ENCODE data around the gene NPC1. TPM values are rescaled to one million over a fixed set of nuclear protein-coding genes. Genes with fewer than 3 reads are reported as not detected.

The NPC1 gene
- total RNA-seq, 2 experiments from 2014 or later, result 54.5 to 55.3 TPM

DNA sequence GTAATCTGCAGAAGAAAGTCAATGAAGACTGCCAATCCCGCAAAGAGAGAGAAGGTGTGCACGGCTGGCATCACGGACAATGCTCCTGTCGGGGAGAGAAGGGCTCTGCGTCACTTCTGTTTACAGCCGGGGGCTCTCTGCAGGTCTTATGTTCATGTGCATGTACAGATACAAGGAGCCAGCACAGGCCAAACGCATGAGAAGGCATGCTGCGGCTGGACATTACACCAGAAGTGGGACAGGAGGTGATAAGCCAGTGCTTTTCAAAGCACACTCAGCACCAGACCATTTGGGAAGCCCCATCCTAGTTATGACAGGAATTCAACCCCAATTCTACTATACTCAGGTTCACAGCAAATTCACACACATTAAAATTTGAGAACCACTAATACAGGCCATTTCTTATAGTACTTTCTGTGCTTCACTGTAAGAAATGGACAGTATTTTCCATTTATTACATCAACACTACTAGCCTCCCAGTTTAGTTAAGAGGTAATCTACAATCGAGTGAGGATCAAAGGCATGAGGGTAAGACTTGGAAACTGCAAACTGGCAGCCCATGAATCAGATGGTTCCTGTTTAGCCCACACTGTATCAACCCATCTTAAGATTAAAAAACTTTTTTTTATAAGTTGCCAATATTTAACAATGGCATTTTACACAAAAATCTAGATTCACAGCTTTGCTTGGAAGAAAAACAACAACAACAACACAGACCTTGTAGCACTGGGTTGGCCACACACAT is 44.8 kb downstream of the NPC1 start:
- Mint-ChIP-seq H3K27ac (peak overlapping the region; percentile 64), H3K27me3 (no peaks in the 10 kb centered on the region), H3K9me3 (no peaks in the 10 kb centered on the region), H3K36me3 (peaks cover 34% of the 10 kb centered on the region), H3K4me3 (peak overlapping the region; percentile 63), H3K4me1 (peaks cover 38% of the 10 kb centered on the region)
- DNase-seq (no peak), ATAC-seq (ENCODE audit: low read depth) (peak; percentile 24)
- POLR2A ChIA-PET, result interaction anchor here (1.1 to 1.7 kb wide), 3 partner anchors 45 to 53 kb away, joined by 4 to 10 read pairs (median 5); partner anchors contain the start of gene NPC1

DNA sequence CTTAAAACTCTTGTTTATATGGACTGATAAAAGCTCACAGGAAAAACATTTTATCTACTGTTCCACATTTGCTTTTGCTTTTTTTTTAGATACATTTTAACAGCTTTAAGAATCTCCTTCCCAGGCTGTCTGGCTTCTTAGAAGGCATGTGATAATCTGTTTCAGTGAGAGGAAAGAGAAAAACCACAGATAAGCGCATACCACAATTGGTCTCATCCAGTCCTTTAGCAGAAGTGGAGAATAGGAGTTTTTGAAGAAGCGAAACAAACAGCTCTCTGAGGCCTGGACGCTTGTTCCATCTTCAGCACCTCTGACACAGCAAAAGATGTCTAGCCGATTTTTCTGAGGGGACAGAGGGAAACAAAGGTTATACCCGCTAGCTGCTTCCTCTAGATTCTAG is 45.4 kb downstream of the NPC1 start:
- Mint-ChIP-seq H3K27me3 (no peaks in the 10 kb centered on the region), H3K9me3 (no peaks in the 10 kb centered on the region), H3K4me1 (peaks cover 36% of the 10 kb centered on the region), H3K4me3 (peak overlapping the region; percentile 63), H3K36me3 (peaks cover 31% of the 10 kb centered on the region), H3K27ac (peak overlapping the region; percentile 64)
- ATAC-seq (ENCODE audit: low read depth) (peak; percentile 92), DNase-seq (no peak)
- POLR2A ChIA-PET, result interaction anchor here (0.7 to 1.7 kb wide), 4 partner anchors 14 to 53 kb away, joined by 4 to 10 read pairs (median 4); partner anchors contain the start of gene NPC1

DNA sequence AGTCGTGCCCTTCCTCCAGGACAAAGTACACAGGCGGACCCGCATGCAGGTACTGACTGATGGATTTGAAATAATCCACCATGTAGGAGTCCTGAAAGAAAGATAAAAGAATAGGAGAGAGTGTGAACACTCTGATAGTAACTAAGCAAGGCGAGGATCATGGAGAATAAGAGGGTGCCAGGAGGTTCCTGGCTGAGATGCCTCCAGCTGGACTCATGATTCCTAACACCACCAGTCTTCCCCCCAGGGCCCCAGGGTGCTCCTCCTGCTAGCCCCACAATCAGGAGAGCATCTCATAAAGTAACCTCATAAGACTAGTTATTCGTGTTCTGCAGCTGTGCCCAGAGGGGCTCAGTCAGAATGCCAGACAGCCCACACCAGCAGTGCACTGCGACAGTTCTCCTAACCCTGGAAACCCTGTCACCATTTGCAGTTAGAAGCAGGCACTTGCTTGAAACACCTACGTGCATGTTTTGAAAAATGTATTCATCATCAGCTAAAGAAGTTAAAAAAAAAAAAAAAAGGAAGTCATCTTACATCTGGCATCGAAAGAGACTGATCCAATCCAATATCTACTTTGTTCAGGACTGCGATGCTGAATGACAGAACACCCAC is 46.3 kb downstream of the NPC1 start:
- ATAC-seq (ENCODE audit: low read depth) (no peak), DNase-seq (no peak)
- Mint-ChIP-seq H3K27me3 (no peaks in the 10 kb centered on the region), H3K4me3 (peak overlapping the region; percentile 63), H3K4me1 (peaks cover 36% of the 10 kb centered on the region), H3K36me3 (peaks cover 31% of the 10 kb centered on the region), H3K9me3 (no peaks in the 10 kb centered on the region), H3K27ac (peak overlapping the region; percentile 64)
- POLR2A ChIA-PET, result interaction anchor here (0.6 to 1.7 kb wide), 4 partner anchors 13 to 49 kb away, joined by 4 to 10 read pairs (median 4); partner anchors contain the start of gene NPC1

DNA sequence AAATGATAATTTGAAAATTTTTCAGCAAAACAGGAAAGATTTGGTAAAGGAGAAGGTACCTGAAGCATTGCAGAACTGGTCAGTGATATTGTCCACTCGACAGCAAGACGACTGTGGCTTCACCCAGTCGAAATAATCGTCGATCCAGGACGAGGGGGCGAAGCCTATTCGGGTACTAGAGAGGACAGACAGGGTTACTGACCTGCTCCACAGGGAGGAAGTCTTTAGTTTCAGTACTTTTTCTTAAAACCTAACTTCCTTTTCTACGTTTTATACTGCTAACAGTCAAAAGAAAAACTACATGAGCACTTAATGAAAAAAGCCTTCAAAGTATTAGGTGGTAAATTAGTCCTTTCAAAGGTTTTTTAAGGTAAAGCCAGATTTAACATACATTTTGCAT is 47.0 kb downstream of the NPC1 start:
- POLR2A ChIA-PET, result no interaction called here
- Mint-ChIP-seq H3K4me3 (no peak overlapping the region), H3K36me3 (peaks cover 32% of the 10 kb centered on the region), H3K27me3 (no peaks in the 10 kb centered on the region), H3K9me3 (no peaks in the 10 kb centered on the region), H3K4me1 (peaks cover 36% of the 10 kb centered on the region), H3K27ac (peak overlapping the region; percentile 66)
- ATAC-seq (ENCODE audit: low read depth), result no peak
- no peak for DNase-seq

DNA sequence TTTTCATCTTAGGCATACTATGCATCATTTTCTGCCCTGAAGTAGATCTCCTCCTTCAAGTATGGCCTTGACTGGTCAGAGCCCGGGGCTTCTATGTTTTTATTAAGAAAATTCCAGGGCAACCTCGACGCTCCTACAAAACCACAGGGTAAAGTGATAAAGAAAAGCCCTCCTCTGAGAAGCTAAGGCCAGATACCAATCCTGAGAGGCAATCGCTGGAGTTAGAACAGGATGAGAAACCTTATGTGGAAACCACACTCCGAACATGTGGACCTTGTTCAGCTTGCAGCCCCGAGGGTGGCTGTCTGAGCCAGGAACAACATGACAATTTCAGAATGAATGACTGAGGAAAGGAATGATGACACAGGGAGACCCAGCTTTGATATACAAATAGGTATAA is 47.4 kb downstream of the NPC1 start:
- DNase-seq (no peak), ATAC-seq (ENCODE audit: low read depth) (no peak)
- POLR2A ChIA-PET, result no interaction called here
- Mint-ChIP-seq H3K9me3 (no peaks in the 10 kb centered on the region), H3K4me3 (no peak overlapping the region), H3K27me3 (no peaks in the 10 kb centered on the region), H3K27ac (peak overlapping the region; percentile 66), H3K36me3 (peaks cover 29% of the 10 kb centered on the region), H3K4me1 (peaks cover 36% of the 10 kb centered on the region)

DNA sequence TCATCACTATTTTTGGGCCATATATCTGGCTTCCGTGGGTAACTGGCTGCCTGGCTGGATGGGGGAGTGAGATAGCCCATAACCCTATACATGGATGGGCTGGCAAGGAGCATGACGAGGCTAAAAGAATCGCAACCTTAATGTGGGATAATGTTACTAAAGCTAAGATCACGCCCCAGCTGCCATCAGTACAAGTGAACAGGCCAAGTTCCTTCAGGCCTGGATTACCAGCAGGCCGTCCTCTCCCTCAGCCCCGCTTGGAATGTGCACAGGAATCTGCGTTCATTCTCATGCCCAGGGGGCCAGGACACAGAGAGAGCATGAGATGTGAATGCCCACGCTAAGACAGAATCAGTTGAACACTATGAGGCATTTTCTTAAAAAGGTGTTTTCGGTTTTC is 48.3 kb downstream of the NPC1 start:
- Mint-ChIP-seq H3K27me3 (no peaks in the 10 kb centered on the region), H3K27ac (no peak overlapping the region), H3K36me3 (peaks cover 29% of the 10 kb centered on the region), H3K9me3 (no peaks in the 10 kb centered on the region), H3K4me1 (peaks cover 36% of the 10 kb centered on the region), H3K4me3 (no peak overlapping the region)
- ATAC-seq (ENCODE audit: low read depth), result no peak
- DNase-seq, result no peak
- POLR2A ChIA-PET, result no interaction called here

DNA sequence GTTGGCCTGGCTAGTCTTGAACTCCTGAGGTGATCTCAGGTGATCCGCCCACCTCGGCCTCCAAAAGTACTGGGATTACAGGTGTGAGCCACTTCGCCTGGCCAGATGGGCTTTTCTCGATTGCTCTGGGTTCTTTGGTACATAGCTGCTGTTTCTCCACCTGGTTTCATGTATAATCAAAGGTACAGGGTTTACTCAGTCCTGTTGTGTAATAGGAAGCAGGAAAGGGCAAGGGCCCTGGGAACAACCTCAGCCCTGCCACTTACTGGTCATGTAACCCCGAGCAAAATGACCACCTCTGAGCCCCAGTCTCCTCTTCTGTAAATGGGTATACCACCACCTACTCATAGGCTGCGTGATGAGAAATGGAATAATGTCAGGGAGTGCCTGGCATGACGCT is 49.0 kb downstream of the NPC1 start:
- Mint-ChIP-seq H3K27me3 (no peaks in the 10 kb centered on the region), H3K27ac (peak overlapping the region; percentile 52), H3K36me3 (peaks cover 23% of the 10 kb centered on the region), H3K4me3 (no peak overlapping the region), H3K4me1 (peaks cover 32% of the 10 kb centered on the region), H3K9me3 (no peaks in the 10 kb centered on the region)
- DNase-seq (no peak), ATAC-seq (ENCODE audit: low read depth) (no peak)
- POLR2A ChIA-PET, result no interaction called here

DNA sequence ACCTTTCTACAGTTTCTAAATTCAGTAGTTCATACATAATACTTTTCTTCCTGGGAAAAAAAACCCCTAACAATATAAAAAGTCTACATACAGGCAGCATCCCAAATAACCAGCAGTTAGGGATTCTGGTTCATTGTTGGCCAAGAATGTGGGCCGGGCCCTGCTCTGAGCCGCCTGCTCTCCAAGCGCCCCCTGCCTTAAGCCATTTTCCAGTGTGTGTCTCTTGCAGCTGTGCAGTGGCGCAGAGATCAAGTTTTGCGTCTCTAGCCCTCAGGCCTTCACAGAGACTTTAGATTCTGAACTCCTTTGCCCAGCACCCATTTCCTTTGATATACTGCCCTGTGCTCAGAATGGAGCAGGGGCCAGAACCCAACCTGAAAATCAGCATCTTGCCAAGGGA is 50.1 kb downstream of the NPC1 start:
- Mint-ChIP-seq H3K4me3 (no peak overlapping the region), H3K27me3 (no peaks in the 10 kb centered on the region), H3K9me3 (no peaks in the 10 kb centered on the region), H3K36me3 (peaks cover 23% of the 10 kb centered on the region), H3K27ac (no peak overlapping the region), H3K4me1 (peaks cover 24% of the 10 kb centered on the region)
- POLR2A ChIA-PET, result interaction anchor here (0.6 kb wide), 1 partner anchor 28 kb away, joined by 3 read pairs; no protein-coding TSS in a partner anchor
- ATAC-seq (ENCODE audit: low read depth) (no peak), DNase-seq (no peak)

DNA sequence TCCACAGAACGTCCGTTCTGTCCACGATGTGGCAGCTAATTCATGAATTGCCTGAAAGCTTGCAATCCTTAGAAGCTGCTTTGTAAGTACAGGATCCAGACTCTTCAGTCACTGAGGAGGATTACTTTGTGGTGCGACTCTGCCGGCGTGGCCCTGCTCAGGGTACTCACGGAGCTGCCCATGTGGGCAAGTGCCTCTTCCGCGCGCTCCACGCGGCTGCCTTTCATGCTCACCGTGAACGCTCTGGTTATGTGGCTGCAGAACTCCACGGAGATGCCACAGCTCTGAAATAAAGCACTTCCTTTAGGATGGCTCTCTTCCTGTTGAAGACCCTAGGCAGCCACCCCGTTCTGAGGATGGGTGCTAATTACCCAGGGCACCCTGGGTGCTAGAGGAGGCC is 52.0 kb downstream of the NPC1 start:
- peaks cover 10% of the 10 kb centered on the region for H3K36me3 Mint-ChIP-seq
- DNase-seq (no peak), ATAC-seq (ENCODE audit: low read depth) (no peak)
- H3K27me3 Mint-ChIP-seq, result no peaks in the 10 kb centered on the region
- no peak overlapping the region for H3K4me3 Mint-ChIP-seq
- H3K27ac Mint-ChIP-seq, result no peak overlapping the region
- H3K9me3 Mint-ChIP-seq, result no peaks in the 10 kb centered on the region
- POLR2A ChIA-PET, result no interaction called here
- peaks cover 4% of the 10 kb centered on the region for H3K4me1 Mint-ChIP-seq

DNA sequence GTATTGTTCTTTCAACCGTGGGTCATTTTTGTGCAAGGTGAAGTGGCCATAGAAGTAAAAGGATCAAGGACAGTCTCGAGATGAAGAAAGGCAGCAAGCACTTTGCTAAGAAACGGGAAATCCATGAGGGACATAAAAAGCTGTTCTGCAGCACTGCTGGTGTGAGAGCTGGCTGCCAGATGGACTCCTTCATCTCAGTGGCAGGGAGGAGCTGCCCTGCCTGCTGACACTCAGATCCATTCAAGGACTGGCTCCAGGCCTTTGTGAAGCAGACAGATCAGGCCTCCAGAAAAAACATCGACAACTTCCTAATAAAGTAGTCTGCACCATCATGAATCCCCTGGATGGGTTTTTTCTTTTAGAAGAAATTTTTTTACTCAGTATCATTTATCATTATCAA is 53.5 kb downstream of the NPC1 start:
- ATAC-seq (ENCODE audit: low read depth) (no peak), DNase-seq (no peak)
- POLR2A ChIA-PET, result no interaction called here
- H3K27ac Mint-ChIP-seq, result no peak overlapping the region
- no peaks in the 10 kb centered on the region for H3K27me3 Mint-ChIP-seq
- H3K4me1 Mint-ChIP-seq, result no peaks in the 10 kb centered on the region
- H3K4me3 Mint-ChIP-seq, result no peak overlapping the region
- H3K9me3 Mint-ChIP-seq, result no peaks in the 10 kb centered on the region
- peaks cover 5% of the 10 kb centered on the region for H3K36me3 Mint-ChIP-seq

DNA sequence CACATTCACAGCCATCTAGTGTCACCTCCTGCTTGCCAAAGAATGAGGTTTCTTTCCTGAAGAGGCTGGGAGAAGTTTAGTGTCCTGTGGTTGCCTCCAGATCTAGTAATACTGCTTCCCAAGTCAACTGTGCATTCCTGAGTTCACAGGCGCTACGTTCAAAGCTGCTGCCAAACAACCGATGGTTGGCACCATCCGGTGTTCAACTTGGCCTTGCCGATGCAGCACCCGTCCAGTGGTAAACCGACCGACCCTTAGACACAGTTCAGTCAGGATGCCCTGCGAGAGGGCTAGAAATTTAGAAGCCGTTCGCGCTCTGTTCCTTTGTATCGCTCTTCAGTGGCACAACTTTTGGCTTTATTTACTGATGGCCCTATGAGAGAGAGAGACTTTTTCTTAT is 54.4 kb downstream of the NPC1 start:
- Mint-ChIP-seq H3K4me3 (no peak overlapping the region), H3K4me1 (no peaks in the 10 kb centered on the region), H3K9me3 (no peaks in the 10 kb centered on the region), H3K27me3 (no peaks in the 10 kb centered on the region), H3K36me3 (peaks cover 3% of the 10 kb centered on the region), H3K27ac (no peak overlapping the region)
- POLR2A ChIA-PET, result interaction anchor here (0.6 kb wide), 1 partner anchor 597 kb away, joined by 11 read pairs; no protein-coding TSS in a partner anchor
- ATAC-seq (ENCODE audit: low read depth), result no peak
- no peak for DNase-seq

DNA sequence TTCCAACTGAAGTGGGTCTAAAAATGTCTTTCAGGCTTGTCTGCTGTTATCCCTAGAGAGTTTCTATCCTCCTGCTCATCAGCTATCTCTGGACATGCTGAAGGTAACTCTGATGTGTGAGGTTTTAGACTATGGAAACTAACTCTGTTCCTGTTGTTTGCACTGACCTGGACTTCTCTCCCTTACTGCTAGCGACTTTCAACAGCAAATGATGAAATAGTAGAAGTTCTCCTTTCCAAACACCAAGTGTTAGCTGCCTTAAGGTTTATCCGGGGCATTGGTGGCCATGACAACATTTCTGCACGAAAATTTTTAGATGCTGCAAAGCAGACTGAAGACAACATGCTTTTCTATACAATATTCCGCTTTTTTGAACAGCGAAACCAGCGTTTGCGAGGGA is 56.1 kb downstream of the NPC1 start:
- Mint-ChIP-seq H3K27ac (no peak overlapping the region), H3K9me3 (no peaks in the 10 kb centered on the region), H3K27me3 (no peaks in the 10 kb centered on the region), H3K4me3 (no peak overlapping the region), H3K36me3 (peaks cover 11% of the 10 kb centered on the region), H3K4me1 (peaks cover 1% of the 10 kb centered on the region)
- ATAC-seq (ENCODE audit: low read depth), result no peak
- POLR2A ChIA-PET, result no interaction called here
- DNase-seq, result no peak

DNA sequence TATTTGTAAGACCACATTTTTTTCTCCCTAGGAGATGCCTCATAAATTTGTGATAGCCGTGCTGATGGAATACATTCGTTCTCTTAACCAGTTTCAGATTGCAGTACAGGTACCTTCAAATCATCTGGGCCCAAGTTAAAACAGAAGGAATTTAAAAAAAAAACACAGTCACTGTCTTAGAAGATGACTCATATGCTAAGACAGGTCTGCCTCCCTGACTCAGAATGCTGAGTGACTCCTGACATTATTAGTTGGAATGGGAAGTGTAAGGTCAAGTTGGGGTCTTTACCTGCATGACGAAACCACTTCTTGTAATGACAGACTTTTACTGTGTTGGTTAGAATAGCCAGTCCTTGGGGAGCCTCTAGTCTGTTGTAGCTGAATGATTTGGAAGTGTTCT is 56.7 kb downstream of the NPC1 start:
- DNase-seq (no peak), ATAC-seq (ENCODE audit: low read depth) (peak; percentile 14)
- H3K27me3 Mint-ChIP-seq, result no peaks in the 10 kb centered on the region
- POLR2A ChIA-PET, result no interaction called here
- peaks cover 8% of the 10 kb centered on the region for H3K36me3 Mint-ChIP-seq
- H3K4me1 Mint-ChIP-seq, result peaks cover 1% of the 10 kb centered on the region
- H3K4me3 Mint-ChIP-seq, result no peak overlapping the region
- no peaks in the 10 kb centered on the region for H3K9me3 Mint-ChIP-seq
- H3K27ac Mint-ChIP-seq, result no peak overlapping the region
